Kidney epithelial cell (primary cell): Measurements from ENCODE around the gene PIAS3. TPM values are rescaled to one million over a fixed set of nuclear protein-coding genes. Genes with fewer than 3 reads are reported as not detected.
A peak's percentile ranks its signal among the peaks of the same experiment; 100 is the strongest.
"Not testable (repeated sequence)": the region's sequence is repeated elsewhere in the genome, so short reads cannot be mapped to it uniquely, and the experiment has no call there.

Source experiments
- DNase-seq: peaks from one replicate; pipeline ENCODE4 v3.0.0-alpha.2; 2010; ENCODE audit warnings: low read depth
- H3K27me3 ChIP-seq: 2 replicates; pipeline ENCODE4 v1.6.0; 2011; ENCODE audit warnings: low read length; ENCODE audit not compliant: control insufficient read depth, insufficient read depth
- H3K36me3 ChIP-seq: 2 replicates; pipeline ENCODE4 v1.5.1; 2011; ENCODE audit warnings: low read length; ENCODE audit not compliant: control insufficient read depth, insufficient read depth
- H3K4me3 ChIP-seq: 2 replicates; pipeline ENCODE4 v1.5.1; 2011; ENCODE audit warnings: low read depth, mild to moderate bottlenecking, control low read depth, low read length
- CTCF ChIP-seq: IDR thresholded peaks from 2 replicates; pipeline ENCODE4 v1.5.1; 2011; ENCODE audit warnings: mild to moderate bottlenecking, moderate library complexity, low read length, control low read depth, inconsistent platforms; ENCODE audit not compliant: insufficient read depth, poor library complexity, severe bottlenecking
- total RNA-seq: library from RNA; depleted of rRNA; stranded (reverse); fragments of >200 nt; gene quantifications from 2 replicates; pipeline ENCODE4 v1.2.3, GENCODE V29; 2015

PIAS3 gene
- total RNA-seq, 1 donor from 2014 or later: 17.7 TPM

- no peaks in the 10 kb centered on the region for H3K27me3 ChIP-seq
- DNase-seq: no peak
- H3K36me3 ChIP-seq: peaks cover 4% of the 10 kb centered on the region
- H3K4me3 ChIP-seq: peak within 1 kb of the TSS; percentile 55
- peak; percentile 99 for TF ChIP-seq CTCF
Observed at GRCh38 chr1:145845514-145846161, 13.2 kb downstream of the PIAS3 start, which contains the start of gene NUDT17. Gene NUDT17 (plus strand): TSS chr1:145845630. CDS start chr1:145845641, 11 bp downstream.

- TF ChIP-seq CTCF: no peak
- peak overlapping the region; percentile 55 for H3K4me3 ChIP-seq
- H3K27me3 ChIP-seq: no peaks in the 10 kb centered on the region
- peaks cover 3% of the 10 kb centered on the region for H3K36me3 ChIP-seq
- no peak for DNase-seq
Observed at GRCh38 chr1:145845144-145845513, 13.8 kb downstream of the PIAS3 start.

- no peak for DNase-seq
- Histone ChIP-seq H3K27me3 (no peaks in the 10 kb centered on the region), H3K36me3 (peaks cover 2% of the 10 kb centered on the region), H3K4me3 (no peak overlapping the region)
- no peak for TF ChIP-seq CTCF
Observed at GRCh38 chr1:145843031-145843430, 15.8 kb downstream of the PIAS3 start.

GRCh38 chr1:145837656-145838055, 21.2 kb downstream of the PIAS3 start:
- DNase-seq: no peak
- no peak for TF ChIP-seq CTCF
- peaks cover 3% of the 10 kb centered on the region for H3K36me3 ChIP-seq
- H3K4me3 ChIP-seq: no peak overlapping the region
- no peaks in the 10 kb centered on the region for H3K27me3 ChIP-seq

GRCh38 chr1:145830810-145831209, 28.1 kb downstream of the PIAS3 start:
- H3K4me3 ChIP-seq, DNase-seq, H3K27me3 ChIP-seq, H3K36me3 ChIP-seq: not testable (repeated sequence)

- DNase-seq: no peak
- Histone ChIP-seq H3K27me3 (no peaks in the 10 kb centered on the region), H3K4me3 (no peak overlapping the region), H3K36me3 (peaks cover 1% of the 10 kb centered on the region)
- TF ChIP-seq CTCF: no peak
Observed at GRCh38 chr1:145828367-145829026, 30.4 kb downstream of the PIAS3 start.
